Measurements from ENCODE around the gene ASB18. TPM values are rescaled to one million over a fixed set of nuclear protein-coding genes. Genes with fewer than 3 reads are reported as not detected.

The ASB18 gene
- total and polyA plus RNA-seq, 2 of the 8 experiments (the other 6 are each of a cell fraction or from before 2014, with no cell fraction given), result not detected

- Histone ChIP-seq H3K27me3 (replicated peaks in 1 of 4; ENCODE audit: control insufficient read depth in 3 of 4, extremely low read depth in 1 of 4, insufficient read depth in 3 of 4, low read length in 3 of 4) (no peaks in the 10 kb centered on the region; a peak in 1 of 7 replicates), H3K27ac (ENCODE audit: low read depth, low read length) (no peak overlapping the region), H4K8ac (ENCODE audit: extremely low read depth, insufficient read depth, low read length) (no peak overlapping the region), H3K4me1 (replicated peaks in 1 of 4; ENCODE audit: control insufficient read depth in 3 of 4, insufficient read depth in 4 of 4, low read length in 3 of 4) (0 out of 7 replicates have a peak, but pooled peaks cover 0 to 2% (median 0%) of the 10 kb centered on the region in 4 experiments), H3K79me1 (ENCODE audit: low read depth, low read length) (no peaks in the 10 kb centered on the region; the same call in 1 of the 2 replicates), H2BK12ac (ENCODE audit: low read depth, low read length) (no peak overlapping the region), H3K56ac (replicated peaks; ENCODE audit: insufficient read length, low read depth, low read length) (no peak overlapping the region), H2BK20ac (ENCODE audit: low read length) (no peak overlapping the region), H2BK15ac (ENCODE audit: low read length) (no peak overlapping the region), H3K9me3 (ENCODE audit: insufficient read depth in 2 of 2, low read depth in 1 of 2, low read length in 1 of 2) (no peaks in the 10 kb centered on the region), H3K4me3 (ENCODE audit: extremely low read depth in 1 of 4, insufficient read depth in 2 of 4, low read depth in 3 of 4, low read length in 4 of 4) (no peak overlapping the region), H2BK5ac (ENCODE audit: low read depth, low read length) (no peak overlapping the region), H3K36me3 (ENCODE audit: control insufficient read depth in 2 of 4, insufficient read depth in 4 of 4, low read length in 3 of 4) (no peaks in the 10 kb centered on the region), H3K23ac (ENCODE audit: insufficient read length) (no peak overlapping the region), H3K23me2 (ENCODE audit: low read depth, low read length) (no peaks in the 10 kb centered on the region), H3K4me2 (ENCODE audit: insufficient read depth in 1 of 2, low read depth in 2 of 2, low read length in 2 of 2) (no peak overlapping the region), H3K9ac (replicated peaks in 1 of 4; ENCODE audit: extremely low read depth in 1 of 4, low read depth in 3 of 4, low read length in 3 of 4) (no peak overlapping the region), H3K4ac (replicated peaks; ENCODE audit: insufficient read length, low read depth, low read length) (no peak overlapping the region), H3K18ac (ENCODE audit: extremely low read depth, low read length) (no peak overlapping the region), H3K79me2 (ENCODE audit: control insufficient read depth in 1 of 2, insufficient read depth in 2 of 2, low read length in 2 of 2) (no peaks in the 10 kb centered on the region), H4K91ac (replicated peaks; ENCODE audit: insufficient read length, low read length) (no peak overlapping the region), H2AK5ac (ENCODE audit: low read depth, low read length) (no peak overlapping the region), H4K5ac (ENCODE audit: insufficient read length, low read depth, low read length) (no peak overlapping the region), H3K14ac (ENCODE audit: insufficient read length) (no peak overlapping the region), H2AFZ (ENCODE audit: low read length) (no peak overlapping the region), H2BK120ac (replicated peaks; ENCODE audit: low read depth, low read length) (no peak overlapping the region), H4K20me1 (replicated peaks in 1 of 2; ENCODE audit: control insufficient read depth in 1 of 2, insufficient read depth in 2 of 2, low read length in 2 of 2) (no peaks in the 10 kb centered on the region)
- WGBS, 2 experiments (ENCODE audit: extremely low coverage in 1 of 2, insufficient coverage in 1 of 2, insufficient read length in 1 of 2, insufficient replicate concordance in 2 of 2, low coverage in 1 of 2, low lambda C conversion rate in 2 of 2, missing lambda C conversion rate in 1 of 2), result 82% methylated on average over 8 of the region's 8 CpGs; no CpG with 5 or more reads in 1 of the 2 experiments
- FAIRE-seq (no peak), DNase-seq (ENCODE audit: low read depth in 1 of 2, low spot score in 2 of 2) (no peak)
- ChIA-PET CTCF (ENCODE audit: partially characterized antibody) (interaction anchor here (1.0 to 1.2 kb wide), 2 partner anchors 62 to 113 kb away, joined by 3 read pairs; no protein-coding TSS in a partner anchor), POLR2A (ENCODE audit: partially characterized antibody) (no interaction called here)
- no peak for TF ChIP-seq TAF1 (IDR thresholded peaks at IDR 0.05; ENCODE audit: low read depth, low read length)
- TF ChIP-seq, protein P1, sequence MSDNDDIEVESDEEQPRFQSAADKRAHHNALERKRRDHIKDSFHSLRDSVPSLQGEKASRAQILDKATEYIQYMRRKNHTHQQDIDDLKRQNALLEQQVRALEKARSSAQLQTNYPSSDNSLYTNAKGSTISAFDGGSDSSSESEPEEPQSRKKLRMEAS (IDR thresholded peaks at IDR 0.05), result no peak
- no peak for TF ChIP-seq KDM4A (IDR thresholded peaks at IDR 0.05; ENCODE audit: low read depth, low read length, severe bottlenecking)
- TF ChIP-seq POLR2A (IDR thresholded peaks at IDR 0.05; ENCODE audit: control extremely low read depth in 1 of 2, low read depth in 2 of 2, low read length in 2 of 2), result no peak
- TF ChIP-seq CHD1 (IDR thresholded peaks at IDR 0.05; ENCODE audit: low read depth, low read length), result no peak
- no peak for TF ChIP-seq SUZ12 (IDR thresholded peaks at IDR 0.05; ENCODE audit: low read length)
- no peak for TF ChIP-seq RBBP5 (IDR thresholded peaks at IDR 0.05; ENCODE audit: borderline replicate concordance, low read depth, low read length)
- no peak for TF ChIP-seq BACH1 (IDR thresholded peaks at IDR 0.05; ENCODE audit: low read length)
- no peak for TF ChIP-seq KDM5A (IDR thresholded peaks at IDR 0.05; ENCODE audit: low read length)
- no peak for TF ChIP-seq NRF1 (IDR thresholded peaks at IDR 0.05; ENCODE audit: low read depth, low read length)
Measured at GRCh38 chr2:236256366-236256985, 7.7 kb downstream of the ASB18 start.

Data from H1 (cell line).